Stomach smooth muscle (tissue), 2 donors: Measurements from ENCODE around the gene DNM2.

ENCODE experiments used
- H3K27ac ChIP-seq: one replicate; pipeline ENCODE4 v1.7.0; 2013; ENCODE audit warnings: mild to moderate bottlenecking, low read length, inconsistent platforms
- H3K27me3 ChIP-seq, 2 donors: one replicate each; pipeline ENCODE4 v1.7.0; 2013; ENCODE audit warnings: low read length in 2 of 2; ENCODE audit not compliant: insufficient read depth in 2 of 2, control insufficient read depth in 1 of 2
- H3K36me3 ChIP-seq, 2 donors: one replicate each; pipeline ENCODE4 v1.7.0; 2013; ENCODE audit warnings: low read length in 2 of 2; ENCODE audit not compliant: control insufficient read depth in 2 of 2, insufficient read depth in 2 of 2
- H3K4me1 ChIP-seq: one replicate; pipeline ENCODE4 v1.7.0; 2013; ENCODE audit warnings: low read length; ENCODE audit not compliant: control insufficient read depth, insufficient read depth
- H3K4me3 ChIP-seq, 2 donors: one replicate each; pipeline ENCODE4 v1.7.0; 2013; ENCODE audit warnings: low read length in 2 of 2
- H3K9ac ChIP-seq, 2 donors: one replicate each; pipeline ENCODE4 v1.7.0; 2013; ENCODE audit warnings: low read length in 2 of 2, mild to moderate bottlenecking in 1 of 2
- H3K9me3 ChIP-seq, 2 donors: one replicate each; pipeline ENCODE4 v1.7.0; 2013; ENCODE audit warnings: low read length in 2 of 2; ENCODE audit not compliant: control insufficient read depth in 2 of 2
- donor health status: healthy.
- donor health status: Pancreatic carcinoma.

DNM2 gene

DNA sequence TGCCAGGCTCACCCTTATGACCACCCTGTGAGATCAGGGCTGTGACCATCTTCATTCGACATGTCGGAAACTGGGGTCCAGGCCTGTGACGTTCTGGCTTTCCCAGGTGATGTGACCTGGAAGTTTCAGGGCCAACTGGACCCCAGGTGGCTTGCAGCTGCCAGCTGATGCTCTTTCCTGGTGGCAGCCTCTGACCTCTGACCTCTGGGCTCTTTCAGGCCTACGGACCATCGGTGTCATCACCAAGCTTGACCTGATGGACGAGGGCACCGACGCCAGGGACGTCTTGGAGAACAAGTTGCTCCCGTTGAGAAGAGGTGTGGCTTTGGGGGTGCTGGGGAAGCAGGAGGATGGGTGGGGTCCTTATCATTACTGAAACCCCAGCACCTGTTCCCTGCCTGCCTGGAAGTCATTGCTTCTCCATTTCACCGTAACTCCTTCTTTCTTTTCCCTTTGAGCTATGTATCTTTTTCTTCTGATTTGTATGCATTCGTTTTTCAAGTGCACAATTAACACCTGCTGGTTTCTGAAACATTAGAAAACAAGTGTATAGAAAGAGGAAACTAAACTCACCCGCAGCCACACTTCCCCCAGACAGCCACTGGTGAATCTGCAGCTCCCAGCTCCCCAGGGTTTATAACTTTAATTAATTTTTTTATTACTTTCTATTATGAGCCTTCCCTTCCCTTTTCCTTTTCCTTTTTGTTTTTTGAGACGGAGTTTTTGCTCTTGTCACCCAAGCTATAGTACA, 59.2 kb downstream of the DNM2 start:
- no peak overlapping the region for H3K9ac ChIP-seq
- H3K27ac ChIP-seq = no peak overlapping the region
- no peak overlapping the region for H3K4me3 ChIP-seq
- no peaks in the 10 kb centered on the region for H3K27me3 ChIP-seq
- no peaks in the 10 kb centered on the region for H3K4me1 ChIP-seq
- peaks cover 27 to 42% of the 10 kb centered on the region in 2 donors for H3K36me3 ChIP-seq
- no peaks in the 10 kb centered on the region for H3K9me3 ChIP-seq

DNA sequence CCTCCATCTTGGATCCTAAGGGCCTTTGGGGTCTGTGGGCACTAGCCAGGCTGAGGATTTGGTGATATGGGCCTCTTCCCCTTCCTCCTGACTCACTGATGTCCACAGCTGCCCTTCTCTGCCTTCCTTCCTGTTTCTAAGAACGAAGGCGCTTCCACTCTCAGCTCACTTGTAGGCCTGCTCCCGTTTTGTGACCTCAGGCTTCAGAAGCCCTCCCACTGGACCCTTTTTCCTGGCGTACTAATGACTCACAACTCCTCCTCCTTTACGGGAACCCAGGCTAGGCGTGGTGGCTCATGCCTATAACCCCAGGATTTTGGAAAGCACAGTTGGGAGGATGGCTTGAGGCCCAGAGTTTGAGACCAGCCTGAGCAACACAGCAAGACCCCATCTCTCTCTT, 62.5 kb downstream of the DNM2 start:
- H3K4me1 ChIP-seq = no peaks in the 10 kb centered on the region
- H3K36me3 ChIP-seq = peaks cover 38 to 49% of the 10 kb centered on the region in 2 donors
- peak overlapping the region; percentile 37 for H3K27ac ChIP-seq

GRCh38 chr19:10782795-10783194, 64.9 kb downstream of the DNM2 start:
- no peak overlapping the region for H3K9ac ChIP-seq
- H3K36me3 ChIP-seq = peaks cover 39 to 50% of the 10 kb centered on the region in 2 donors
- no peaks in the 10 kb centered on the region for H3K27me3 ChIP-seq
- H3K4me3 ChIP-seq = no peak overlapping the region
- no peak overlapping the region for H3K27ac ChIP-seq
- no peaks in the 10 kb centered on the region for H3K9me3 ChIP-seq
- no peaks in the 10 kb centered on the region for H3K4me1 ChIP-seq

More for the DNA sequence above, 62.5 kb downstream of the DNM2 start:
- no peaks in the 10 kb centered on the region for H3K9me3 ChIP-seq
- H3K4me3 ChIP-seq = no peak overlapping the region
- H3K9ac ChIP-seq = no peak overlapping the region
- no peaks in the 10 kb centered on the region for H3K27me3 ChIP-seq

DNA sequence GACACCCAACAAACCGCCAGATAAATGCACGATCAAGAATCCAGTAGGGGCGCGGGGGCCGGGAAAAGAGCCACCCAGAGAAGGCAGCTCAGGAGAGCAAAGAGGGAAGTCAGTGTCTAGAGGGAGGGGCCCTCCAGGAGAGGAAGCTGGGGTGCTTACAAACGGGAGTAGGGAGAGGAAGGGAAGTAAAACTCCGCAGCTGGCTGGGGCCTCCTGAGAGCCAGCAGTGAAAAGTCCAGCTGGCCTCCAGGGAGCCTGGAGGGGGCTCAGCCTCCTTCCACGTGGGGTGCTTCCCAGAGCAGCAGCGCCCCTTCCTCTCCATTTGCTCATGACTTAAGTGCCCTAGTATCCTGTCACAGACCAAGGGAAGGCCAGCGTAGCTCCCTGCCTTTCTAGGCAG, 66.4 kb downstream of the DNM2 start:
- Histone ChIP-seq H3K27me3 (no peaks in the 10 kb centered on the region), H3K27ac (no peak overlapping the region), H3K4me3 (no peak overlapping the region), H3K9me3 (no peaks in the 10 kb centered on the region), H3K36me3 (peaks cover 49 to 61% of the 10 kb centered on the region in 2 donors), H3K9ac (no peak overlapping the region), H3K4me1 (no peaks in the 10 kb centered on the region)

- Histone ChIP-seq H3K27me3 (no peaks in the 10 kb centered on the region), H3K36me3 (peaks cover 43 to 52% of the 10 kb centered on the region in 2 donors), H3K9ac (no peak overlapping the region), H3K9me3 (no peaks in the 10 kb centered on the region), H3K4me3 (no peak overlapping the region), H3K4me1 (no peaks in the 10 kb centered on the region), H3K27ac (no peak overlapping the region)
Observed at GRCh38 chr19:10788146-10788545, 70.3 kb downstream of the DNM2 start.

DNA sequence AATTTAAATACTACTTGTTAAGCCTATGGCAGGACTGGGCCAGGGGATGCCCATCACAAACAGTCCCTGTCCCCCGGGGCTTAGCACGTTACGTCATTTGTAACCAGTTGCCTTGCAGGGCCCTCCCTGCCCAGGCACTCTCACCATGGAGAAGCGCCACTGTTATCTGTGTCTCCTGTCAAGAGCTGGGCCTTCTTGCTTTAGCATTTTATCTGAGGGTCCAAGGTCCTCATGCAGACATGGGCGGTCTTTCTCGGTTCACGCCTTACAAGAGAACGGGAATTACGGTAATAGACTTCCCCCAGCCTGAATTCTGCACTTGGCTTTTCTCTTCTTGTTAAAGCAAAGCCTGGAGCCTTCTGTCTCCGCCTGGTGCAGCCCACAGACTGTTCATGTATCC, 72.0 kb downstream of the DNM2 start:
- Histone ChIP-seq H3K27me3 (no peaks in the 10 kb centered on the region), H3K4me3 (no peak overlapping the region), H3K36me3 (peaks cover 35 to 49% of the 10 kb centered on the region in 2 donors)

GRCh38 chr19:10796653-10797052, 78.8 kb downstream of the DNM2 start:
- no peaks in the 10 kb centered on the region for H3K9me3 ChIP-seq

More for the DNA sequence above, 72.0 kb downstream of the DNM2 start:
- Histone ChIP-seq H3K4me1 (no peaks in the 10 kb centered on the region), H3K27ac (no peak overlapping the region), H3K9me3 (no peaks in the 10 kb centered on the region), H3K9ac (no peak overlapping the region)

GRCh38 chr19:10797078-10797477, 79.2 kb downstream of the DNM2 start:
- peaks cover 31 to 46% of the 10 kb centered on the region in 2 donors for H3K36me3 ChIP-seq
- no peak overlapping the region for H3K9ac ChIP-seq
- H3K4me1 ChIP-seq = no peaks in the 10 kb centered on the region
- H3K9me3 ChIP-seq = no peaks in the 10 kb centered on the region
- no peaks in the 10 kb centered on the region for H3K27me3 ChIP-seq
- no peak overlapping the region for H3K4me3 ChIP-seq
- H3K27ac ChIP-seq = no peak overlapping the region

More at GRCh38 chr19:10796653-10797052, 78.8 kb downstream of the DNM2 start:
- H3K27me3 ChIP-seq = no peaks in the 10 kb centered on the region
- H3K4me1 ChIP-seq = no peaks in the 10 kb centered on the region
- no peak overlapping the region for H3K27ac ChIP-seq
- H3K4me3 ChIP-seq = no peak overlapping the region
- H3K9ac ChIP-seq = no peak overlapping the region
- peaks cover 33 to 47% of the 10 kb centered on the region in 2 donors for H3K36me3 ChIP-seq

- Histone ChIP-seq H3K27ac (no peak overlapping the region), H3K4me3 (no peak overlapping the region), H3K4me1 (no peaks in the 10 kb centered on the region), H3K9ac (no peak overlapping the region), H3K27me3 (no peaks in the 10 kb centered on the region), H3K36me3 (peaks cover 35 to 51% of the 10 kb centered on the region in 2 donors), H3K9me3 (no peaks in the 10 kb centered on the region)
Observed at GRCh38 chr19:10797541-10798256, 79.8 kb downstream of the DNM2 start.

GRCh38 chr19:10800488-10800887, 82.6 kb downstream of the DNM2 start:
- no peaks in the 10 kb centered on the region for H3K9me3 ChIP-seq
- H3K27me3 ChIP-seq = no peaks in the 10 kb centered on the region
- H3K9ac ChIP-seq = no peak overlapping the region
- no peak overlapping the region for H3K27ac ChIP-seq
- H3K36me3 ChIP-seq = peaks cover 48 to 58% of the 10 kb centered on the region in 2 donors
- H3K4me3 ChIP-seq = no peak overlapping the region
- no peaks in the 10 kb centered on the region for H3K4me1 ChIP-seq

GRCh38 chr19:10802479-10802878, 84.6 kb downstream of the DNM2 start:
- Histone ChIP-seq H3K9me3 (no peaks in the 10 kb centered on the region), H3K27me3 (no peaks in the 10 kb centered on the region), H3K4me1 (no peaks in the 10 kb centered on the region), H3K4me3 (no peak overlapping the region), H3K27ac (no peak overlapping the region), H3K36me3 (peaks cover 41 to 46% of the 10 kb centered on the region in 2 donors), H3K9ac (no peak overlapping the region)
